ENCODE results near the gene VWA3B. TPM values are rescaled to one million over a fixed set of nuclear protein-coding genes. Genes with fewer than 3 reads are reported as not detected.
"Not testable (repeated sequence)": the region's sequence is repeated elsewhere in the genome, so short reads cannot be mapped to it uniquely, and the experiment has no call there.

The VWA3B gene
- total and polyA plus RNA-seq, 2 donors from 2014 or later: 0.35 TPM; not detected in 1

DNA sequence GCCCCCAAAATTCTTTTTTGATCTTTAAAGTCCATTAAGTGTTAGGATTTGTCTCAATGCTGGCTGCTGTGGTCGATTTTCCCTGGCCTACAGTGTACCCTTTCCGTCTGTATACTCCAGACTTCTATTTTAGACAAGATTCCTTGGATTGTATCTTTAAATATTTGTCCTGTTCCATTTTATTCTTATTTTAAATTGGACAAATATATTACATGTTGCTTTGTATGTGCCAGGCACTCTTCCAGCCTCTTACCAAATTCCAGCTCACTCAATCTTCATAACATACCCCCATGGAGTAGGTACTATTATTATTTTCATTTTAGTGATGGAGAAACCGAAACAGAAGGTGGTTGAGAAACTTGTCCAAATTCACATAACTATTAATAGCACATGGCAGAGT, 58.1 kb downstream of the VWA3B start:
- Histone ChIP-seq H3K36me3 (ENCODE audit: control insufficient read depth in 2 of 3, insufficient read depth in 3 of 3, low read length in 3 of 3) (no peaks in the 10 kb centered on the region), H3K27me3 (ENCODE audit: control insufficient read depth, insufficient read depth, low read length) (no peaks in the 10 kb centered on the region), H3K27ac (ENCODE audit: low read depth in 2 of 2, low read length in 2 of 2) (no peak overlapping the region), H3K4me3 (ENCODE audit: low read length in 3 of 3) (no peak overlapping the region), H3K9ac (ENCODE audit: low read length in 3 of 3) (no peak overlapping the region), H3K4me1 (ENCODE audit: control insufficient read depth in 2 of 3, insufficient read depth in 2 of 3, low read depth in 1 of 3, low read length in 3 of 3) (no peaks in the 10 kb centered on the region), H3K9me3 (ENCODE audit: control insufficient read depth in 2 of 3, insufficient read depth in 1 of 3, low read length in 3 of 3) (no peaks in the 10 kb centered on the region)
- FAIRE-seq (no peak), DNase-seq (no peak)
- TF ChIP-seq CTCF (IDR thresholded peaks at IDR 0.05; ENCODE audit: borderline replicate concordance, extremely low read depth, insufficient read depth): no peak
- intact Hi-C loops (cut with DNase I): no loop called here

DNA sequence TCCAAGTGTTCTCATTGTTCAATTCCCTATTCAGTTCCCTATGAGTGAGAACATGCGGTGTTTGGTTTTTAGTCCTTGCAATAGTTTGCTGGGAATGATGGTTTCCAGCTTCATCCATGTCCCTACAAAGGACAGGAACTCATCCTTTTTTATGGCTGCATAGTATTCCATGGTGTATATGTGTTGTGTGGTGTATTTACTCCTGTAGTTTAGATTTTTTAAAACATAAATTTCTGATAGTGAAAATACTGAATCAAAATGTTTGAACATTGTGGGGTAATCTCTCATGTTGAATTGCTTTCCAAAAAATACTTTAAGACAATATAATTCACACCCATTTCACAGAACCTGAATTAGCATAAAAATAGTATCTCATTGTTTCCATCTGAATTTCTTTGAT, 60.9 kb downstream of the VWA3B start:
- H3K9me3 ChIP-seq (ENCODE audit: control insufficient read depth in 2 of 3, insufficient read depth in 1 of 3, low read length in 3 of 3); DNase-seq; H3K9ac ChIP-seq (ENCODE audit: low read length in 3 of 3); H3K27me3 ChIP-seq (ENCODE audit: control insufficient read depth, insufficient read depth, low read length); intact Hi-C loops (cut with DNase I); H3K27ac ChIP-seq (ENCODE audit: low read depth in 2 of 2, low read length in 2 of 2); H3K4me3 ChIP-seq (ENCODE audit: low read length in 3 of 3); H3K36me3 ChIP-seq (ENCODE audit: control insufficient read depth in 2 of 3, insufficient read depth in 3 of 3, low read length in 3 of 3); H3K4me1 ChIP-seq (ENCODE audit: control insufficient read depth in 2 of 3, insufficient read depth in 2 of 3, low read depth in 1 of 3, low read length in 3 of 3); FAIRE-seq: not testable (repeated sequence)

DNA sequence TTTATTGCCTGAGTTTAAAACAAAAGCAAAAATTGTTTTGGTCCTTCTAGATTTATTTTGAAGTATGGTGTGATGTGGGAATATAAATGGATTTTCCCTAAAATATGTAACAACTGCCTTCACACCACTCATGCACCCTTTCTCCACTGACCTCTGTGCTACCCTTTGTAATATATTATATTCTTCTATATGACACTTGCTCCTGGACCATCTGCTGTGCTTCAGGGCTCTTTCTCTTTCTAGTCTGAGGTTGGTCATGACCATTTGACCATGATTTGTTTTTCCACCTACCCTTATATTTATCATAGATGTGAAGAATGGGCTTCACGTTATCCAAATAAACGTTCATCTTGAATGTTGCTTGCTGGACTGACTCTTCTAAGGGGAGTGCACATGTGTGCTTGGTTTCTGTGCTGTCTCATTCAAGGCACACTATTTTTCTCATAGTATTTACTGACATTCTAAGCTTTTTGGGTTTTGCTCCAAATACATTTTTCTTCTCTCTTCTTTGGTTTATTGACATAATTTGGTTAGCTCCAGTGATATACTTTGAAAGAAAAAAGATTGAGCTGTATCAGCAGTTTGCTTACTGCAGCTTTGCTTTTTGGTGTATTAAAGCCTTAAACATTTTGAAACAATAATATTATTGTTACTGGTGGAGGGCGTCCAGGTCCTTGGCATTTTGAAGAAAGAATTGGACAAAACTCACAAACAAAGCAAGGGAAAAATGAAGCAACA, 61.8 kb downstream of the VWA3B start:
- Histone ChIP-seq H3K4me1 (ENCODE audit: control insufficient read depth in 2 of 3, insufficient read depth in 2 of 3, low read depth in 1 of 3, low read length in 3 of 3) (no peaks in the 10 kb centered on the region), H3K27ac (ENCODE audit: low read depth in 2 of 2, low read length in 2 of 2) (no peak overlapping the region), H3K27me3 (ENCODE audit: control insufficient read depth, insufficient read depth, low read length) (no peaks in the 10 kb centered on the region), H3K9me3 (ENCODE audit: control insufficient read depth in 2 of 3, insufficient read depth in 1 of 3, low read length in 3 of 3) (no peaks in the 10 kb centered on the region), H3K9ac (ENCODE audit: low read length in 3 of 3) (peak overlapping the region in 2 of 3 donors; percentile 2 to 25), H3K4me3 (ENCODE audit: low read length in 3 of 3) (peak overlapping the region in 2 of 3 donors; percentile 25 to 33), H3K36me3 (ENCODE audit: control insufficient read depth in 2 of 3, insufficient read depth in 3 of 3, low read length in 3 of 3) (no peaks in the 10 kb centered on the region)
- intact Hi-C loops (cut with DNase I): no loop called here
- TF ChIP-seq CTCF (IDR thresholded peaks at IDR 0.05; ENCODE audit: borderline replicate concordance, extremely low read depth, insufficient read depth): no peak
- FAIRE-seq (no peak), DNase-seq (peak in 1 of 5 donors; percentile 11)

GRCh38 chr2:98149333-98149697, 62.3 kb downstream of the VWA3B start:
- H3K4me3 ChIP-seq (ENCODE audit: low read length in 3 of 3): peak overlapping the region in 1 of 3 donors; percentile 33
- TF ChIP-seq CTCF (IDR thresholded peaks at IDR 0.05; ENCODE audit: borderline replicate concordance, extremely low read depth, insufficient read depth): no peak
- H3K36me3 ChIP-seq (ENCODE audit: control insufficient read depth in 2 of 3, insufficient read depth in 3 of 3, low read length in 3 of 3): no peaks in the 10 kb centered on the region
- DNase-seq (peak in 3 of 5 donors; percentile 30 to 73 (median 41)), FAIRE-seq (no peak)
- H3K27me3 ChIP-seq (ENCODE audit: control insufficient read depth, insufficient read depth, low read length): no peaks in the 10 kb centered on the region
- intact Hi-C loops (cut with DNase I): no loop called here
- no peaks in the 10 kb centered on the region for H3K9me3 ChIP-seq (ENCODE audit: control insufficient read depth in 2 of 3, insufficient read depth in 1 of 3, low read length in 3 of 3)
- peak overlapping the region in 1 of 3 donors; percentile 2 for H3K9ac ChIP-seq (ENCODE audit: low read length in 3 of 3)
- no peaks in the 10 kb centered on the region for H3K4me1 ChIP-seq (ENCODE audit: control insufficient read depth in 2 of 3, insufficient read depth in 2 of 3, low read depth in 1 of 3, low read length in 3 of 3)
- H3K27ac ChIP-seq (ENCODE audit: low read depth in 2 of 2, low read length in 2 of 2): no peak overlapping the region

All from kidney (tissue), 14 donors.